Sigmoid colon (tissue), 7 donors: ENCODE results near the gene CCDC178. TPM values are rescaled to one million over a fixed set of nuclear protein-coding genes. Genes with fewer than 3 reads are reported as not detected.

Experiments used
- DNase-seq: peaks from one replicate; pipeline ENCODE4 v3.0.0-alpha.2; 2019
- H3K27ac ChIP-seq, 4 donors: fragments of 200-600 bp; sonication (generic); one replicate each; pipeline ENCODE4 v1.5.1; 2016 to 2019; ENCODE audit warnings: mild to moderate bottlenecking in 1 of 4
- H3K27me3 ChIP-seq, 3 donors: fragments of 200-600 bp; sonication (generic); one replicate each; pipeline ENCODE4 v1.5.1; 2019; ENCODE audit warnings: mild to moderate bottlenecking in 1 of 3
- H3K36me3 ChIP-seq, 4 donors: fragments of 200-600 bp; sonication (generic); one replicate each; pipeline ENCODE4 v1.5.1; 2016 to 2019
- H3K4me1 ChIP-seq, 4 donors: fragments of 200-600 bp; sonication (generic); one replicate each; pipeline ENCODE4 v1.5.1; 2017 to 2019
- H3K4me3 ChIP-seq, 4 donors: fragments of 200-600 bp; sonication (generic); one replicate each; pipeline ENCODE4 v1.5.1; 2017 to 2019; ENCODE audit warnings: mild to moderate bottlenecking in 2 of 4, moderate library complexity in 1 of 4
- H3K9me3 ChIP-seq, 4 donors: fragments of 200-600 bp in 3 of 4; sonication (generic) in 3 of 4; one replicate each; pipeline versions ENCODE4 v1.5.1 to v1.6.1; 2013 to 2019
- CTCF ChIP-seq, 4 experiments: fragments of 450-650 bp in 3 of 4; fragments of 200-600 bp in 1 of 4; IDR thresholded peaks; one replicate each; pipeline ENCODE4 v1.5.1; 2016 to 2019; ENCODE audit warnings: antibody characterized with exemption in 4 of 4, mild to moderate bottlenecking in 3 of 4, moderate library complexity in 2 of 4
- EP300 ChIP-seq, 4 donors: sonication (generic); formaldehyde crosslinking; IDR thresholded peaks; one replicate each; pipeline ENCODE4 v1.6.1; 2017; ENCODE audit warnings: antibody characterized with exemption in 4 of 4
- POLR2A ChIP-seq, 2 donors: fragments of 450-650 bp; IDR thresholded peaks; one replicate each; pipeline ENCODE4 v1.6.1; 2016; ENCODE audit warnings: antibody characterized with exemption in 2 of 2, mild to moderate bottlenecking in 2 of 2, moderate library complexity in 2 of 2
- POLR2AphosphoS5 ChIP-seq, 4 donors: sonication (generic); formaldehyde crosslinking; IDR thresholded peaks; one replicate each; pipeline ENCODE4 v1.6.1; 2017; ENCODE audit warnings: antibody characterized with exemption in 4 of 4
- WGBS, 2 donors: extraction: QIAGEN DNeasy Blood & Tissue Kit; methylation state at CpG; one replicate each; pipeline ENCODE4 v1.1.7; 2013; 5-methylcytosine and 5-hydroxymethylcytosine counted together
- intact Hi-C: fragments of 100-400 bp; cut with DNase I; formaldehyde crosslinking; loops from one replicate; pipeline ENCODE4 v1.15.1; 2023
- polyA plus RNA-seq, 3 donors: library from polyadenylated mRNA; stranded (reverse); fragments of 200-250 nt; gene quantifications; one replicate each; pipeline ENCODE4 v1.2.3, GENCODE V29; 2013
- total RNA-seq, 4 donors: library from RNA; depleted of rRNA; stranded (reverse); fragments of >200 nt; gene quantifications; one replicate each; pipeline ENCODE4 v1.1.0, GENCODE V29; 2016
- donor health status: healthy with polysubstance abuse.
- donor health status: Bipolar disorder and iron deficiency.
- donor health status: healthy.

CCDC178 gene
- total and polyA plus RNA-seq, 7 donors: under 0.01 to 1.7 (median 0.66) TPM; not detected in 2

GRCh38 chr18:33282142-33282541, 158.4 kb downstream of the CCDC178 start:
- Histone ChIP-seq H3K4me1 (no peaks in the 10 kb centered on the region), H3K36me3 (no peaks in the 10 kb centered on the region), H3K9me3 (no peaks in the 10 kb centered on the region), H3K27ac (no peak overlapping the region), H3K27me3 (no peaks in the 10 kb centered on the region), H3K4me3 (no peak overlapping the region)
- intact Hi-C loops: no loop called here
- TF ChIP-seq POLR2A (IDR thresholded peaks at IDR 0.05) (no peak), EP300 (IDR thresholded peaks at IDR 0.05) (no peak), POLR2AphosphoS5 (IDR thresholded peaks at IDR 0.05) (no peak), CTCF (IDR thresholded peaks at IDR 0.05) (no peak)
- WGBS, 2 donors: 80 to 88% methylated on average over 7 of the region's 7 CpGs
- peak; percentile 58 for DNase-seq

GRCh38 chr18:33277431-33277830, 163.1 kb downstream of the CCDC178 start:
- no peak overlapping the region for H3K27ac ChIP-seq
- H3K36me3 ChIP-seq: no peaks in the 10 kb centered on the region
- H3K4me3 ChIP-seq: no peak overlapping the region
- TF ChIP-seq EP300 (IDR thresholded peaks at IDR 0.05) (no peak), POLR2A (IDR thresholded peaks at IDR 0.05) (no peak), CTCF (IDR thresholded peaks at IDR 0.05) (no peak), POLR2AphosphoS5 (IDR thresholded peaks at IDR 0.05) (no peak)
- DNase-seq: no peak
- H3K4me1 ChIP-seq: no peaks in the 10 kb centered on the region
- no peaks in the 10 kb centered on the region for H3K27me3 ChIP-seq
- H3K9me3 ChIP-seq: no peaks in the 10 kb centered on the region
- intact Hi-C loops: no loop called here

GRCh38 chr18:33275843-33276242, 164.7 kb downstream of the CCDC178 start:
- no peak for DNase-seq
- Histone ChIP-seq H3K27me3 (no peaks in the 10 kb centered on the region), H3K4me1 (no peaks in the 10 kb centered on the region), H3K27ac (no peak overlapping the region), H3K36me3 (no peaks in the 10 kb centered on the region), H3K9me3 (no peaks in the 10 kb centered on the region), H3K4me3 (no peak overlapping the region)
- intact Hi-C loops: no loop called here
- TF ChIP-seq POLR2A (IDR thresholded peaks at IDR 0.05) (no peak), POLR2AphosphoS5 (IDR thresholded peaks at IDR 0.05) (no peak), EP300 (IDR thresholded peaks at IDR 0.05) (no peak), CTCF (IDR thresholded peaks at IDR 0.05) (no peak)

GRCh38 chr18:33270297-33270696, 170.2 kb downstream of the CCDC178 start:
- DNase-seq: no peak
- Histone ChIP-seq H3K4me3 (no peak overlapping the region), H3K27me3 (no peaks in the 10 kb centered on the region), H3K4me1 (no peaks in the 10 kb centered on the region), H3K27ac (no peak overlapping the region), H3K9me3 (no peaks in the 10 kb centered on the region), H3K36me3 (no peaks in the 10 kb centered on the region)
- intact Hi-C loops: no loop called here
- TF ChIP-seq POLR2A (IDR thresholded peaks at IDR 0.05) (no peak), POLR2AphosphoS5 (IDR thresholded peaks at IDR 0.05) (no peak), CTCF (IDR thresholded peaks at IDR 0.05) (no peak), EP300 (IDR thresholded peaks at IDR 0.05) (no peak)
- WGBS, 2 donors: 25 to 54% methylated on average over 1 of the region's 1 CpG

- Histone ChIP-seq H3K36me3 (no peaks in the 10 kb centered on the region), H3K27me3 (no peaks in the 10 kb centered on the region), H3K4me3 (no peak overlapping the region), H3K4me1 (no peaks in the 10 kb centered on the region), H3K9me3 (no peaks in the 10 kb centered on the region), H3K27ac (no peak overlapping the region)
- WGBS, 2 donors: 24 to 28% methylated on average over 2 of the region's 2 CpGs
- no peak for DNase-seq
- no peak for TF ChIP-seq POLR2AphosphoS5 (IDR thresholded peaks at IDR 0.05)
- TF ChIP-seq CTCF (IDR thresholded peaks at IDR 0.05): no peak
- TF ChIP-seq POLR2A (IDR thresholded peaks at IDR 0.05): no peak
- TF ChIP-seq EP300 (IDR thresholded peaks at IDR 0.05): no peak
- intact Hi-C loops: no loop called here
Observed at GRCh38 chr18:33269223-33269622, 171.3 kb downstream of the CCDC178 start.
